Small intestine (tissue), 7 donors: ENCODE data around the gene VDAC1. TPM values are rescaled to one million over a fixed set of nuclear protein-coding genes. Genes with fewer than 3 reads are reported as not detected.
A peak's percentile ranks its signal among the peaks of the same experiment; 100 is the strongest.

ENCODE experiments used
- DNase-seq, 2 donors: peaks; one replicate each; pipeline versions ENCODE4 v3.0.0 to v3.0.0-alpha.2; 2013
- FAIRE-seq: peaks from 2 replicates; lab custom pipeline; 2012; peaks lifted over from hg19 to GRCh38; lab: Jason Lieb, UNC
- H3K27ac ChIP-seq, 3 donors: one replicate each; pipeline ENCODE4 v1.5.1; 2013; ENCODE audit warnings: low read length in 2 of 3, mild to moderate bottlenecking in 2 of 3, control low read depth in 1 of 3, inconsistent platforms in 1 of 3, low read depth in 1 of 3, moderate library complexity in 1 of 3
- H3K27me3 ChIP-seq, 3 donors: one replicate each; pipeline ENCODE4 v1.6.1; 2013; ENCODE audit warnings: low read length in 3 of 3, inconsistent platforms in 1 of 3; ENCODE audit not compliant: control insufficient read depth in 3 of 3, insufficient read depth in 3 of 3
- H3K36me3 ChIP-seq, 3 donors: one replicate each; pipeline ENCODE4 v1.6.1; 2013; ENCODE audit warnings: low read length in 3 of 3, inconsistent platforms in 1 of 3, low read depth in 1 of 3, mild to moderate bottlenecking in 1 of 3, moderate library complexity in 1 of 3; ENCODE audit not compliant: control insufficient read depth in 3 of 3, insufficient read depth in 2 of 3
- H3K4me1 ChIP-seq, 3 donors: one replicate each; pipeline ENCODE4 v1.6.1; 2013; ENCODE audit warnings: low read length in 2 of 3, inconsistent platforms in 1 of 3, low read depth in 1 of 3, mild to moderate bottlenecking in 1 of 3, moderate library complexity in 1 of 3; ENCODE audit not compliant: control insufficient read depth in 3 of 3, insufficient read depth in 2 of 3
- H3K4me3 ChIP-seq, 3 donors: one replicate each; pipeline ENCODE4 v1.5.1; 2013; ENCODE audit warnings: low read length in 3 of 3, control low read depth in 1 of 3, inconsistent platforms in 1 of 3, low read depth in 1 of 3, mild to moderate bottlenecking in 1 of 3, moderate library complexity in 1 of 3
- H3K9me3 ChIP-seq, 2 donors: one replicate each; pipeline ENCODE4 v1.6.1; 2013; ENCODE audit warnings: low read depth in 1 of 2, low read length in 1 of 2; ENCODE audit not compliant: control insufficient read depth in 2 of 2, insufficient read depth in 1 of 2
- WGBS, 3 donors: extraction: QIAGEN DNeasy Blood & Tissue Kit; methylation state at CpG; one replicate each; pipeline ENCODE4 v1.1.7; 2013; 5-methylcytosine and 5-hydroxymethylcytosine counted together
- polyA plus RNA-seq, 4 donors: library from polyadenylated mRNA; stranded (reverse) in 3 of 4; unstranded in 1 of 4; fragments of 200-250 nt in 3 of 4; fragments of 120-200 nt in 1 of 4; gene quantifications; one replicate each; pipeline versions ENCODE4 v1.2.1 to v1.2.3, GENCODE V29; 2013
- donor health status: healthy with polysubstance abuse.
- donor health status: control.
- donor health status: control.
- donor health status: Bipolar disorder and iron deficiency.
- donor health status: healthy.

Gene VDAC1
- polyA plus RNA-seq, 4 donors, result 213 to 412 (median 281) TPM

- WGBS, 3 donors, result 62 to 74% (median 66%) methylated on average over 3 of the region's 3 CpGs
- Histone ChIP-seq H3K4me3 (no peak overlapping the region), H3K27ac (no peak overlapping the region), H3K9me3 (no peaks in the 10 kb centered on the region), H3K36me3 (peaks cover 0 to 41% (median 0%) of the 10 kb centered on the region in 3 donors), H3K27me3 (no peaks in the 10 kb centered on the region), H3K4me1 (peaks cover 17 to 51% (median 22%) of the 10 kb centered on the region in 3 donors)
- FAIRE-seq, result no peak
- no peak for DNase-seq
Observed at GRCh38 chr5:133996683-133997252, 8.0 kb downstream of the VDAC1 start.

- peak overlapping the region in 2 of 3 donors; percentile 21 to 24 for H3K27ac ChIP-seq
- no peak for DNase-seq
- H3K27me3 ChIP-seq, result no peaks in the 10 kb centered on the region
- no peak for FAIRE-seq
- peaks cover 0 to 41% (median 3%) of the 10 kb centered on the region in 3 donors for H3K36me3 ChIP-seq
- H3K4me3 ChIP-seq, result peak overlapping the region in 1 of 3 donors; percentile 4
- H3K9me3 ChIP-seq, result no peaks in the 10 kb centered on the region
- WGBS, 3 donors, result 34 to 63% (median 44%) methylated on average over 7 of the region's 7 CpGs
- H3K4me1 ChIP-seq, result peaks cover 16 to 43% (median 19%) of the 10 kb centered on the region in 3 donors
Observed at GRCh38 chr5:133995883-133996563, 8.8 kb downstream of the VDAC1 start.

- peak; percentile 43 to 60 for DNase-seq
- FAIRE-seq, result no peak
- Histone ChIP-seq H3K4me3 (no peak overlapping the region), H3K9me3 (no peaks in the 10 kb centered on the region), H3K36me3 (peaks cover under 1 to 43% (median 7%) of the 10 kb centered on the region in 3 donors), H3K4me1 (peaks cover 16 to 36% (median 17%) of the 10 kb centered on the region in 3 donors), H3K27me3 (no peaks in the 10 kb centered on the region), H3K27ac (peak overlapping the region in 2 of 3 donors; percentile 2 to 24)
- WGBS, 3 donors, result 16 to 52% (median 32%) methylated on average over 8 of the region's 8 CpGs
Observed at GRCh38 chr5:133995341-133995740, 9.4 kb downstream of the VDAC1 start.

- FAIRE-seq, result no peak
- H3K27ac ChIP-seq, result peak overlapping the region in 2 of 3 donors; percentile 2 to 24
Observed at GRCh38 chr5:133994990-133995333, 9.8 kb downstream of the VDAC1 start.

GRCh38 chr5:133994297-133994989 is 10.3 kb downstream of the VDAC1 start:
- H3K9me3 ChIP-seq, result no peaks in the 10 kb centered on the region
- H3K27ac ChIP-seq, result no peak overlapping the region
- no peak overlapping the region for H3K4me3 ChIP-seq
- H3K36me3 ChIP-seq, result peaks cover 5 to 45% (median 8%) of the 10 kb centered on the region in 3 donors
- WGBS, 3 donors, result 53 to 67% (median 67%) methylated on average over 7 to 9 of the region's 9 CpGs
- H3K27me3 ChIP-seq, result no peaks in the 10 kb centered on the region
- H3K4me1 ChIP-seq, result peaks cover 14 to 28% (median 17%) of the 10 kb centered on the region in 3 donors
- no peak for DNase-seq
- no peak for FAIRE-seq

More at GRCh38 chr5:133994990-133995333, 9.8 kb downstream of the VDAC1 start:
- no peaks in the 10 kb centered on the region for H3K9me3 ChIP-seq
- no peak for DNase-seq
- 37 to 64% (median 42%) methylated on average over 6 of the region's 6 CpGs for WGBS, 3 donors
- H3K27me3 ChIP-seq, result no peaks in the 10 kb centered on the region
- peaks cover 14 to 33% (median 17%) of the 10 kb centered on the region in 3 donors for H3K4me1 ChIP-seq
- H3K4me3 ChIP-seq, result no peak overlapping the region
- peaks cover 4 to 43% (median 8%) of the 10 kb centered on the region in 3 donors for H3K36me3 ChIP-seq

GRCh38 chr5:133993185-133993936 is 11.4 kb downstream of the VDAC1 start:
- H3K27me3 ChIP-seq, result no peaks in the 10 kb centered on the region
- peaks cover 5 to 50% (median 11%) of the 10 kb centered on the region in 3 donors for H3K36me3 ChIP-seq
- no peak for FAIRE-seq
- no peak overlapping the region for H3K27ac ChIP-seq
- H3K4me1 ChIP-seq, result peaks cover 14 to 25% (median 17%) of the 10 kb centered on the region in 3 donors
- no peak for DNase-seq
- no peaks in the 10 kb centered on the region for H3K9me3 ChIP-seq
- 53 to 58% (median 55%) methylated on average over 2 of the region's 2 CpGs for WGBS, 3 donors
- H3K4me3 ChIP-seq, result no peak overlapping the region

- H3K36me3 ChIP-seq, result peaks cover 5 to 52% (median 11%) of the 10 kb centered on the region in 3 donors
- DNase-seq (no peak), FAIRE-seq (no peak)
- no peak overlapping the region for H3K4me3 ChIP-seq
- no peaks in the 10 kb centered on the region for H3K27me3 ChIP-seq
- no peaks in the 10 kb centered on the region for H3K9me3 ChIP-seq
- peaks cover 14 to 25% (median 17%) of the 10 kb centered on the region in 3 donors for H3K4me1 ChIP-seq
- H3K27ac ChIP-seq, result no peak overlapping the region
- 60 to 71% (median 66%) methylated on average over 8 of the region's 8 CpGs for WGBS, 3 donors
Observed at GRCh38 chr5:133992429-133993155, 12.2 kb downstream of the VDAC1 start.
